Spleen (tissue), 11 donors: ENCODE data around the gene C1orf53. TPM values are rescaled to one million over a fixed set of nuclear protein-coding genes. Genes with fewer than 3 reads are reported as not detected.
"Not testable (repeated sequence)": the region's sequence is repeated elsewhere in the genome, so short reads cannot be mapped to it uniquely, and the experiment has no call there.

Experiments
- DNase-seq: peaks from one replicate; pipeline ENCODE4 v3.0.0-alpha.2; 2020
- H3K27ac ChIP-seq, 8 donors: fragments of 200-600 bp; sonication (generic) in 7 of 8; 1 replicate in 4 of 8; 2 replicates in 4 of 8; pipeline versions ENCODE4 v1.5.0 to v1.8.0; 2016 to 2021; ENCODE audit warnings: inconsistent platforms in 4 of 8, mild to moderate bottlenecking in 4 of 8, moderate library complexity in 1 of 8
- H3K27me3 ChIP-seq, 7 donors: fragments of 200-600 bp; sonication (generic) in 6 of 7; replicated peaks in 1 of 7; 1 replicate in 4 of 7; 2 replicates in 3 of 7; pipeline versions ENCODE4 v1.5.0 to v1.8.0; 2016 to 2021; ENCODE audit warnings: inconsistent platforms in 3 of 7, mild to moderate bottlenecking in 1 of 7
- H3K36me3 ChIP-seq, 6 donors: fragments of 200-600 bp; sonication (generic) in 5 of 6; 1 replicate in 4 of 6; 2 replicates in 2 of 6; pipeline versions ENCODE4 v1.5.0 to v1.8.0; 2016 to 2021; ENCODE audit warnings: inconsistent platforms in 2 of 6
- H3K4me1 ChIP-seq, 6 donors: fragments of 200-600 bp; sonication (generic) in 5 of 6; 1 replicate in 3 of 6; 2 replicates in 3 of 6; pipeline versions ENCODE4 v1.5.0 to v1.8.0; 2016 to 2021; ENCODE audit warnings: inconsistent platforms in 3 of 6
- H3K4me3 ChIP-seq, 8 donors: fragments of 200-600 bp; sonication (generic) in 7 of 8; 1 replicate in 4 of 8; 2 replicates in 4 of 8; pipeline versions ENCODE4 v1.5.0 to v1.8.0; 2016 to 2021; ENCODE audit warnings: inconsistent platforms in 4 of 8, mild to moderate bottlenecking in 4 of 8, moderate library complexity in 2 of 8
- H3K9me3 ChIP-seq, 8 donors: fragments of 200-600 bp; sonication (generic) in 7 of 8; 1 replicate in 4 of 8; 2 replicates in 4 of 8; pipeline versions ENCODE4 v1.5.0 to v1.8.0; 2016 to 2021; ENCODE audit warnings: inconsistent platforms in 4 of 8
- POLR2A ChIP-seq, 3 donors: fragments of 450-650 bp; IDR thresholded peaks; one replicate each; pipeline ENCODE4 v1.5.1; 2017; ENCODE audit warnings: antibody characterized with exemption in 3 of 3, mild to moderate bottlenecking in 1 of 3
- POLR2AphosphoS5 ChIP-seq, 3 donors: sonication (generic); formaldehyde crosslinking; IDR thresholded peaks; one replicate each; pipeline ENCODE4 v1.5.1; 2017; ENCODE audit warnings: antibody characterized with exemption in 3 of 3
- WGBS, 5 donors: extraction: QIAGEN DNeasy Blood & Tissue Kit in 3 of 5; methylation state at CpG; one replicate each; pipeline versions ENCODE4 v1.1.5 to v1.1.7; 2013 to 2018; 5-methylcytosine and 5-hydroxymethylcytosine counted together
- intact Hi-C: fragments of 100-400 bp; cut with DNase I; formaldehyde crosslinking; loops from one replicate; pipeline ENCODE4 v1.15.0; 2023; ENCODE audit warnings: low total_unique reads
- polyA plus RNA-seq, 3 donors: library from polyadenylated mRNA; stranded (reverse); fragments of 200-250 nt; gene quantifications; one replicate each; pipeline ENCODE4 v1.2.1, GENCODE V29; 2013
- total RNA-seq, 7 donors: library from RNA; depleted of rRNA in 3 of 7; stranded (reverse); fragments of >200 nt in 3 of 7; fragmentation: NEBNext Ultra II Directional in 4 of 7; extraction: Animal tissue kit (Norgen Biotek cat#: 25700) in 4 of 7; gene quantifications; one replicate each; pipeline versions ENCODE4 v1.1.0 to v1.2.1, GENCODE V29; 2016 to 2021
- TF ChIP-seq, protein P1 (sequence below), 11 experiments: fragments of 200-600 bp in 7 of 11; fragments of 450-650 bp in 4 of 11; sonication (generic) in 4 of 11; IDR thresholded peaks in 8 of 11; conservative IDR thresholded peaks in 3 of 11; 1 replicate in 7 of 11; 2 replicates in 4 of 11; pipeline versions ENCODE4 v1.4.0 to v1.8.0; 2016 to 2021; ENCODE audit warnings: antibody characterized with exemption in 11 of 11, inconsistent platforms in 4 of 11, mild to moderate bottlenecking in 1 of 11
- donor health status: healthy with polysubstance abuse.
- donor health status: DM: no; HTN: no; CAD: no; lungs with moderate emphysema.
- donor health status: DM: no; HTN: no; CAD: no.
- donor health status: Bipolar disorder and iron deficiency.
- donor health status: healthy.
- donor health status: DM: no; HTN: no; CAD: no.
- donor health status: DM: yes; HTN: yes; CAD: no.

The C1orf53 gene
- total and polyA plus RNA-seq, 10 donors: 0.50 to 8.6 (median 3.0) TPM; not detected in 2

DNA sequence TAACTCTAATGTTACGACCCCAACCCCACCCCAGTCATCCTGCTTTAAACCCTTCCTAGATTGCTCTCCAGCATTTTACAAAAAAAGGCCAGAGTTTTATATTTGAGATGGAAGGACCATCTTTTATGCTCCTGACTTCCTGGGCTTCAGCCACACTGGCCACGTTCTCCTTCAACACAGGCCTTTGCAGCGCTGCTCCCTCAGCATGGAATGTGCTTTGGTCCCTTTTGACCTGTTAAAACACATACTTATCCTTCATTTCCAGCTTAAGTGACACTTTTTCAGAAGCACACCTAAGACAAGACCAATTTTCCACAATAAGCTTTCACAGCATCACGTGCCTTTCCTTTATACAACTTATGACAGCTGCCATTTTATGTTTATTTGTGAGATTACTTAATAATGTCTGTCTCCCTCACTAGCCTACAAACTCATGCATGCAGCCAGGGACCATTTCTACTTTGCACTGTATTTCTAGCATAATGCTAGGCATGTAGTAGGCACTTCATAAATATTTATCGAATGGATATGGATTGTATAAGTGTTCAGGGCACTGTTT is 49.3 kb downstream of the C1orf53 start:
- Histone ChIP-seq H3K4me1 (peaks cover 0 to 5% (median 0%) of the 10 kb centered on the region in 6 donors), H3K27me3 (no peaks in the 10 kb centered on the region), H3K4me3 (no peak overlapping the region), H3K27ac (no peak overlapping the region), H3K36me3 (no peaks in the 10 kb centered on the region), H3K9me3 (no peaks in the 10 kb centered on the region)
- no peak for DNase-seq
- intact Hi-C loops: no loop called here
- 85 to 92% (median 90%) methylated on average over 5 of the region's 5 CpGs for WGBS, 5 donors
- no peak for TF ChIP-seq POLR2A (IDR thresholded peaks at IDR 0.05)

DNA sequence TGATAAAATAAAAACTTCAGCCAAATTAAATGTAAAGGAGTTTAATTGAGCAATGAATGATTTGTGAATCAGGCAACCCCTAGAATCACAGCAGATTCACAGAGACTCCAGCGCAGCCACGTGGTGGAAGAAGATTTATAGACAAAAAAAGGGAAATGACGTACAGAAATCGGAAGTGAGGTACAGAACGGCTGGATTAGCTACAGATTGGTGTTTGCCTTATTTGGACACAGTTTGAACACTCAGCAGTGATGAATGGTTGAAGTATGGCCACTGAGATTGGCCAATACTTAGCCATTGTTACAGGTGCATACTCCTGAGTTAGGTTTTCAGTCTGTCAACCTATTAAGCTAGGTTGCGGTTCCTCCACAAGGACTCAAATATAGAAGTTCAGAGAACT is 51.0 kb downstream of the C1orf53 start:
- DNase-seq, H3K36me3 ChIP-seq, H3K27ac ChIP-seq, H3K9me3 ChIP-seq, H3K27me3 ChIP-seq, H3K4me1 ChIP-seq, H3K4me3 ChIP-seq, intact Hi-C loops: not testable (repeated sequence)
- WGBS, 5 donors: 64 to 70% (median 68%) methylated on average over 6 of the region's 6 CpGs

DNA sequence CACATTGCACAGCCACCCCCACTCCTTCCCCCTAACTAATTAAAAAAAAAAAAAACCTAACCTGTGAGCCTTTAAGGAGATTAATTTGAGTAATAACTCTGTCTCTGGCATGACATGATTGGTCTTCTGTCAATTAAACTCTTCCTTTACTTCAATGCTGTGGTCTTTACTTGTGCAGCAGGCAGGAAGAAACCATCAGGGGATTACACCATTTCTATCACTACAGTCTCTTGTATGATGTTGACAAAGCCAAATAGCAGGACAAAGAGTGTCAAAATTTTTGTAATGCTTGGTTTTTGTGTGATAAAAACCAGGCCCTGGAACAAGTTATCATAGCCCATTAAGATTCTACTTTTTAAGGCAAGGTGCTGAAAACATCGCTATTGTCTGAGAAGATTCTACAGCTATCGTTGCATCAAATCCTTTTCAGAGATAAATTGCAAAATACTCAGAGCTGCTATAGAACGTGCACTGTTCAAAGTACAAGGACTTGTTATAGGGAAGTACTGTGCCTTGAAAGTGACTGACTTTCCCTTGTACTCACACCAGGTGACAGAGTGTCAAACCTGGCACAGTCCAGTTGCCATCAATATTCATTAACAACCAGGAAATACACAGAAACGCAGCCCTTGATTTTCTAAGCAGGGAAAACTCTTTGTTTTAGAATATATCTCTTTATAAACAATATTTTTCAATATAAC is 52.4 kb downstream of the C1orf53 start:
- Histone ChIP-seq H3K36me3 (no peaks in the 10 kb centered on the region), H3K9me3 (no peaks in the 10 kb centered on the region), H3K4me1 (no peaks in the 10 kb centered on the region), H3K27ac (no peak overlapping the region), H3K27me3 (no peaks in the 10 kb centered on the region), H3K4me3 (no peak overlapping the region)
- no peak for TF ChIP-seq POLR2A (IDR thresholded peaks at IDR 0.05)
- TF ChIP-seq POLR2AphosphoS5 (IDR thresholded peaks at IDR 0.05): no peak
- TF ChIP-seq, protein P1, sequence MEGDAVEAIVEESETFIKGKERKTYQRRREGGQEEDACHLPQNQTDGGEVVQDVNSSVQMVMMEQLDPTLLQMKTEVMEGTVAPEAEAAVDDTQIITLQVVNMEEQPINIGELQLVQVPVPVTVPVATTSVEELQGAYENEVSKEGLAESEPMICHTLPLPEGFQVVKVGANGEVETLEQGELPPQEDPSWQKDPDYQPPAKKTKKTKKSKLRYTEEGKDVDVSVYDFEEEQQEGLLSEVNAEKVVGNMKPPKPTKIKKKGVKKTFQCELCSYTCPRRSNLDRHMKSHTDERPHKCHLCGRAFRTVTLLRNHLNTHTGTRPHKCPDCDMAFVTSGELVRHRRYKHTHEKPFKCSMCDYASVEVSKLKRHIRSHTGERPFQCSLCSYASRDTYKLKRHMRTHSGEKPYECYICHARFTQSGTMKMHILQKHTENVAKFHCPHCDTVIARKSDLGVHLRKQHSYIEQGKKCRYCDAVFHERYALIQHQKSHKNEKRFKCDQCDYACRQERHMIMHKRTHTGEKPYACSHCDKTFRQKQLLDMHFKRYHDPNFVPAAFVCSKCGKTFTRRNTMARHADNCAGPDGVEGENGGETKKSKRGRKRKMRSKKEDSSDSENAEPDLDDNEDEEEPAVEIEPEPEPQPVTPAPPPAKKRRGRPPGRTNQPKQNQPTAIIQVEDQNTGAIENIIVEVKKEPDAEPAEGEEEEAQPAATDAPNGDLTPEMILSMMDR (IDR thresholded peaks at IDR 0.05 in 8 of 11, conservative IDR thresholded peaks at IDR 0.05 in 3 of 11): no peak
- intact Hi-C loops: no loop called here
- no peak for DNase-seq
- WGBS, 5 donors: 62 to 82% (median 70%) methylated on average over 4 of the region's 4 CpGs

DNA sequence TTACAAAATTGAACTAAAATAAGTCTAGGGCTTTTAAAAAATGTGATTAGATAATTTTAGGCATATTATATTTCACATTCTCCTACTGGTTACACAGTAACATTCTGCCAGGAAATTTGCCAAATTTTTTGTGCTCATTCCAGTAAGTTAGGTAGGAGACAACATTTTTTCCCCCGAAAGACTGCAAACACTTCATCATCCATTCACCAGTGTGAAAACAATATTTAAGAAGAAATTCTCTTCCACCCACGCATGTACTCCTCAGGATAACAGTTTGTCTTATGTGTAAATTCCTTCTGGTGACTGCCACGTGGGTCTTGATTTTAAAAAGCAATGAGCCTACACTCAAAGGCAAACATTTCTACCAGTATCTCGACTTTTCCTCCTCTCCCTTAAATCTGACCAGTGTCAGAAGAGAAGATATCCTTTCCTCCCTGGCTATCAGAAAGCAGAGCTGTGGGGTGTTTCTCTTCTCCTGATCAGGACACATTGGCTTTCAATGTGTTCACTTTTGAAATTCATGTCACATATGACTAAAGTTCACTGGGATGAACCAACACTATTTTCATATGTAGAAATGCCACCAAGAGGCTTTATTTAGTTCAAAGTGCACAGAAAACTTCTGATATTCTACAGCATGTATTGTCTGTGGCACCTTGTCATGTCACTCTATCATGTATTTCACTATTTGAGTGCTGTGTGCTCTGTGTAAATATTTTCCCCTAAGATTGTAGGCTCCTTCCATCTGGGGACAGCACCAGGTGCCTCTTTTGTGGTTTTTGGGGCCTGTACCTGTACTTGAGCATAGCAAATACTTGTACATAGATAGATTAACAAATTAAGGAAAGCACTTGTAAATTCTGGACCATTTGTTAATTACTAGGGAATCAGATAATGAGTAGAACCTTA is 53.3 kb downstream of the C1orf53 start:
- H3K27me3 ChIP-seq: no peaks in the 10 kb centered on the region
- WGBS, 5 donors: 70 to 77% (median 73%) methylated on average over 4 of the region's 4 CpGs
- H3K27ac ChIP-seq: no peak overlapping the region
- intact Hi-C loops: no loop called here
- H3K9me3 ChIP-seq: no peaks in the 10 kb centered on the region
- no peaks in the 10 kb centered on the region for H3K4me1 ChIP-seq
- no peak overlapping the region for H3K4me3 ChIP-seq
- TF ChIP-seq POLR2A (IDR thresholded peaks at IDR 0.05): no peak
- TF ChIP-seq POLR2AphosphoS5 (IDR thresholded peaks at IDR 0.05): no peak
- TF ChIP-seq, protein P1 (IDR thresholded peaks at IDR 0.05 in 8 of 11, conservative IDR thresholded peaks at IDR 0.05 in 3 of 11): no peak
- DNase-seq: no peak
- no peaks in the 10 kb centered on the region for H3K36me3 ChIP-seq

Other genes with a start within 250 kb of the C1orf53 start
- gene DENND1B, start 127.2 kb upstream of the C1orf53 start, total RNA-seq: 10 to 100 TPM; 18.3 to 31.8 (median 20.9) TPM
- 1 to 10 TPM; 2.8 to 4.1 (median 3.5) TPM for gene DENND1B, start 127.2 kb upstream of the C1orf53 start, polyA plus RNA-seq
- not detected for gene LHX9, start 14.7 kb downstream of the C1orf53 start, total RNA-seq
- gene LHX9, start 14.7 kb downstream of the C1orf53 start, polyA plus RNA-seq: not detected